Nephron progenitor cell (in vitro differentiated cells): ENCODE measurements around the gene SSH3.

Experiments
- DNase-seq: peaks from one replicate; pipeline ENCODE4 v3.0.0; 2021
- H3K27ac Mint-ChIP-seq: 2 replicates; pipeline ENCODE4 v1.8.0; 2021; ENCODE audit warnings: mild to moderate bottlenecking, moderate library complexity, mixed read lengths
- H3K27me3 Mint-ChIP-seq: 2 replicates; pipeline ENCODE4 v1.8.0; 2021; ENCODE audit warnings: mild to moderate bottlenecking, low read depth, mixed read lengths; ENCODE audit not compliant: poor library complexity
- H3K36me3 Mint-ChIP-seq: 2 replicates; pipeline ENCODE4 v1.8.0; 2021; ENCODE audit warnings: low read depth, mixed read lengths
- H3K4me1 Mint-ChIP-seq: 2 replicates; pipeline ENCODE4 v1.8.0; 2021; ENCODE audit warnings: mixed read lengths
- H3K4me3 Mint-ChIP-seq: 2 replicates; pipeline ENCODE4 v1.8.0; 2021; ENCODE audit warnings: mild to moderate bottlenecking, moderate library complexity, mixed read lengths
- H3K9me3 Mint-ChIP-seq: 2 replicates; pipeline ENCODE4 v1.8.0; 2021; ENCODE audit warnings: mild to moderate bottlenecking, moderate library complexity, mixed read lengths
- CTCF ChIP-seq: fragments of 200-600 bp; sonication (generic); IDR thresholded peaks from 2 replicates; pipeline ENCODE4 v1.5.0; 2021; ENCODE audit warnings: antibody characterized with exemption

The SSH3 gene

GRCh38 chr11:67356387-67356863 is 53.1 kb downstream of the SSH3 start:
- no peak for DNase-seq
- Mint-ChIP-seq H3K9me3 (no peaks in the 10 kb centered on the region), H3K4me1 (peaks cover 70% of the 10 kb centered on the region)

GRCh38 chr11:67356864-67357561 is 53.7 kb downstream of the SSH3 start:
- peak overlapping the region; percentile 49 for H3K4me3 Mint-ChIP-seq
- H3K36me3 Mint-ChIP-seq = no peaks in the 10 kb centered on the region
- peaks cover 4% of the 10 kb centered on the region for H3K27me3 Mint-ChIP-seq
- TF ChIP-seq CTCF = peak; percentile 90
- DNase-seq = peak; percentile 73
- H3K4me1 Mint-ChIP-seq = peaks cover 66% of the 10 kb centered on the region
- H3K9me3 Mint-ChIP-seq = no peaks in the 10 kb centered on the region
- H3K27ac Mint-ChIP-seq = peak overlapping the region; percentile 41

More at GRCh38 chr11:67356387-67356863, 53.1 kb downstream of the SSH3 start:
- Mint-ChIP-seq H3K36me3 (no peaks in the 10 kb centered on the region), H3K4me3 (peak overlapping the region; percentile 49), H3K27ac (peak overlapping the region; percentile 41), H3K27me3 (peaks cover 4% of the 10 kb centered on the region)
- no peak for TF ChIP-seq CTCF

GRCh38 chr11:67357831-67358670 is 54.7 kb downstream of the SSH3 start:
- Mint-ChIP-seq H3K27me3 (peaks cover 4% of the 10 kb centered on the region), H3K4me1 (peaks cover 59% of the 10 kb centered on the region), H3K4me3 (no peak overlapping the region), H3K27ac (peak overlapping the region; percentile 24), H3K9me3 (no peaks in the 10 kb centered on the region), H3K36me3 (peaks cover 3% of the 10 kb centered on the region)
- TF ChIP-seq CTCF = no peak
- no peak for DNase-seq
